GM10266 (cell line): ENCODE data around the gene PDHB.

Source experiments
- DNase-seq: peaks from one replicate; pipeline ENCODE4 v3.0.0; 2012; ENCODE audit errors: extremely low spot score
- CTCF ChIP-seq: IDR thresholded peaks from 2 replicates; pipeline ENCODE4 v1.5.1; 2012; ENCODE audit warnings: mild to moderate bottlenecking, low read depth; ENCODE audit not compliant: control insufficient read depth, insufficient read depth; ENCODE audit errors: missing control alignments

The PDHB gene

DNA sequence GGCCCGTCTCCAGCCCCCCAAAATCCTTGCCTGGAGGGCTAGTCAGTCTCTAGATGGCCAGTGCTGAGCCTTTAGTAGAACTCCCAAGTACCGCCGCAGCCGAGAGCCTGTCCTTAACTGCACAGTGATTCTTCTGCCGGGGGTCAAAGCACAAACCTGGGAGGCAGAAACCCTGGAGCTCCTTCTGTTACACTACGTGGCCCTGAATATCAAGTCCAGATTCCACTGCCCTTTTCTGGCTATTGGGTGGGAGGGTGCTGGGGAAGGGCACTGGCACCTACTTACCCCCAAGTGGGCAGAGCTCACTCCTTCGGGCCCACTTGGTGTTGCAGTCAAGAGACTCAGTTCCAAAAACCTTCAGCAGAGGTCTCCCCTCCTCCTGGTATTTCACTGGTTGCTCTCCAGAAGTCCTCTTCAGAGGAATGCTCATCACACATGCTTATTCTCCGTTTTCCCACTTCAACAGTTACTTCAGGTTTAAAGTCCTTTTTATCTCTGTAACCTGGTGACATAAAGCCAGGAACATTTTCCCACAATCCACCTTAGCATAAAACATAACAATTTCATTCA is 10.8 kb downstream of the PDHB start:
- no peak for TF ChIP-seq CTCF
- DNase-seq = no peak

DNA sequence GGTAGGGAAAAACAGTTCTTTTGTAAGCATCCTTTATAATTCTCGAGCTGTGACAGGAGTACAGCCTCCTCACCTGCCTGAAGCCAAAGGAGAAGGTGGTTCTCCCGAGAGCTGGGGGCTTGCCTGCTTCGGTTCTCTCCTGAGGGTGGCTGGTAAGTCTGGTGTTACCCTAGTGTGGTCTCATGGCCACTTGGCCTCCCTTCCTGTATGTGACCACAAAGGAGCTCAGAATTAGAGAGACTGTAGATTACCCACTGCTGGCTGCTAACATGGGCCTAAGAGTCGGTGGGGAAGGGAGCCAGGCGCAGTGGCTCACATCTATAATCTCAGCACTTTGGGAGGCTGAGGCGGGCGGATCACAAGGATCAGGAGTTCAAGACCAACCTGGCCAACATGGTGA is 12.6 kb downstream of the PDHB start:
- TF ChIP-seq CTCF = no peak
- DNase-seq = no peak

- TF ChIP-seq CTCF = no peak
These were observed 13.7 kb downstream of the PDHB start for GRCh38 chr3:58419780-58420507.

DNA sequence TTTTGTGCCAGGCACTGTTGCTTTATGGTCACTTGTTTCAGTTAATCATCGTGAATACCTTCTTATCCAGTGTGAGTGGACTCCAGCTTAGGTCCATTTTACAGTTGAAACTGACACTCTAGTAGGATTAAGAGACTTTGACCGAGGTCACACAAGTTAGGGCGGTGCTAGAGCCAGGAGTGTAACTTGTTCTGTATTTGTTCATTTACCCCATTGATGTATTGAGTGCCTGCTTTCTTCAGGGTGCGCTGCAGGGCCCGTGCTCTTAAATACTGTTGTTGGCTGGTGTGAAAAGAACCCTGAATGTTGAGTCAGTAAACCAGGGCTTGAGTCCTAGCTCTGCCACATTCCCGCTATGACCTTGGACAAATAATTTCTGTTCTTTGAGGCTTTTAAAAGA is 15.4 kb downstream of the PDHB start:
- no peak for DNase-seq
- TF ChIP-seq CTCF = no peak

More at GRCh38 chr3:58419780-58420507, 13.7 kb downstream of the PDHB start:
- peak; percentile 45 for DNase-seq

- DNase-seq = no peak
- TF ChIP-seq CTCF = no peak
These were observed 16.6 kb downstream of the PDHB start for GRCh38 chr3:58417075-58417474.

- TF ChIP-seq CTCF = no peak
These were observed 17.4 kb downstream of the PDHB start for GRCh38 chr3:58416191-58416590.

GRCh38 chr3:58414538-58415197 is 19.0 kb downstream of the PDHB start:
- TF ChIP-seq CTCF = peak; percentile 71
- peak; percentile 47 for DNase-seq

More at GRCh38 chr3:58416191-58416590, 17.4 kb downstream of the PDHB start:
- no peak for DNase-seq
